Chondrocyte (in vitro differentiated cells): Measurements from ENCODE around the gene RNF182. TPM values are rescaled to one million over a fixed set of nuclear protein-coding genes. Genes with fewer than 3 reads are reported as not detected.
"Not testable (repeated sequence)": the region's sequence is repeated elsewhere in the genome, so short reads cannot be mapped to it uniquely, and the experiment has no call there.

Experiments used
- DNase-seq: peaks from one replicate; pipeline ENCODE4 v3.0.0; 2021; ENCODE audit warnings: mixed read lengths, low spot score
- H3K27ac Mint-ChIP-seq: one replicate; pipeline ENCODE4 v1.8.0; 2021; ENCODE audit warnings: mild to moderate bottlenecking, moderate library complexity, mixed read lengths; ENCODE audit not compliant: unreplicated experiment
- H3K27me3 Mint-ChIP-seq: 2 replicates; pipeline ENCODE4 v1.8.0; 2021; ENCODE audit warnings: low read depth, mixed read lengths
- H3K36me3 Mint-ChIP-seq: 2 replicates; pipeline ENCODE4 v1.8.0; 2021; ENCODE audit warnings: low read depth, mixed read lengths
- H3K4me1 Mint-ChIP-seq: 2 replicates; pipeline ENCODE4 v1.8.0; 2021; ENCODE audit warnings: low read depth, mild to moderate bottlenecking, mixed read lengths
- H3K4me3 Mint-ChIP-seq: one replicate; pipeline ENCODE4 v1.8.0; 2021; ENCODE audit warnings: mild to moderate bottlenecking, moderate library complexity, mixed read lengths; ENCODE audit not compliant: unreplicated experiment
- H3K9me3 Mint-ChIP-seq: 2 replicates; pipeline ENCODE4 v1.8.0; 2021; ENCODE audit warnings: low read depth, mixed read lengths
- CTCF ChIP-seq: fragments of 200-600 bp; sonication (generic); IDR thresholded peaks from 2 replicates; pipeline ENCODE4 v1.5.0; 2021; ENCODE audit warnings: antibody characterized with exemption, mild to moderate bottlenecking, moderate library complexity
- total RNA-seq: library from RNA; stranded (reverse); gene quantifications from 3 replicates; pipeline ENCODE4 v1.2.1, GENCODE V29; 2021

Gene RNF182
- total RNA-seq, 1 donor from 2014 or later, result 5.3 TPM

- Mint-ChIP-seq H3K4me1 (peaks cover 5% of the 10 kb centered on the region), H3K36me3 (no peaks in the 10 kb centered on the region), H3K4me3 (no peak overlapping the region), H3K9me3 (peaks cover 14% of the 10 kb centered on the region), H3K27me3 (no peaks in the 10 kb centered on the region), H3K27ac (no peak overlapping the region)
- DNase-seq, result no peak
- no peak for TF ChIP-seq CTCF
These were observed 40.9 kb downstream of the RNF182 start for GRCh38 chr6:13965582-13966127.

- no peaks in the 10 kb centered on the region for H3K4me1 Mint-ChIP-seq
- peaks cover 21% of the 10 kb centered on the region for H3K9me3 Mint-ChIP-seq
- DNase-seq, result no peak
- peaks cover 7% of the 10 kb centered on the region for H3K36me3 Mint-ChIP-seq
- TF ChIP-seq CTCF, result no peak
- no peak overlapping the region for H3K4me3 Mint-ChIP-seq
- H3K27ac Mint-ChIP-seq, result no peak overlapping the region
- no peaks in the 10 kb centered on the region for H3K27me3 Mint-ChIP-seq
These were observed 46.6 kb downstream of the RNF182 start for GRCh38 chr6:13971303-13971702.

GRCh38 chr6:13972602-13973001, 47.9 kb downstream of the RNF182 start:
- H3K27me3 Mint-ChIP-seq, H3K4me3 Mint-ChIP-seq, H3K27ac Mint-ChIP-seq, DNase-seq, H3K4me1 Mint-ChIP-seq: not testable (repeated sequence)
- Mint-ChIP-seq H3K9me3 (peaks cover 21% of the 10 kb centered on the region), H3K36me3 (peaks cover 12% of the 10 kb centered on the region)

GRCh38 chr6:13973422-13973821, 48.7 kb downstream of the RNF182 start:
- H3K27me3 Mint-ChIP-seq, DNase-seq, H3K4me3 Mint-ChIP-seq, H3K27ac Mint-ChIP-seq, H3K4me1 Mint-ChIP-seq: not testable (repeated sequence)
- Mint-ChIP-seq H3K36me3 (peaks cover 13% of the 10 kb centered on the region), H3K9me3 (peaks cover 21% of the 10 kb centered on the region)

GRCh38 chr6:13978102-13978640, 53.4 kb downstream of the RNF182 start:
- Mint-ChIP-seq H3K4me3 (no peak overlapping the region), H3K36me3 (peaks cover 6% of the 10 kb centered on the region), H3K4me1 (no peaks in the 10 kb centered on the region), H3K27me3 (no peaks in the 10 kb centered on the region), H3K27ac (no peak overlapping the region), H3K9me3 (peaks cover 3% of the 10 kb centered on the region)
- no peak for TF ChIP-seq CTCF
- no peak for DNase-seq

- no peaks in the 10 kb centered on the region for H3K9me3 Mint-ChIP-seq
- peaks cover 6% of the 10 kb centered on the region for H3K36me3 Mint-ChIP-seq
- H3K4me3 Mint-ChIP-seq, result no peak overlapping the region
- no peak overlapping the region for H3K27ac Mint-ChIP-seq
- no peak for DNase-seq
- no peak for TF ChIP-seq CTCF
- H3K4me1 Mint-ChIP-seq, result peaks cover 1% of the 10 kb centered on the region
- no peaks in the 10 kb centered on the region for H3K27me3 Mint-ChIP-seq
These were observed 54.0 kb downstream of the RNF182 start for GRCh38 chr6:13978787-13979186.
